GM10266 (cell line): ENCODE data around the gene CDK18.

ENCODE experiments used
- DNase-seq: peaks from one replicate; pipeline ENCODE4 v3.0.0; 2012; ENCODE audit errors: extremely low spot score
- TF ChIP-seq, protein P1 (sequence below): IDR thresholded peaks from 2 replicates; pipeline ENCODE4 v1.5.1; 2012; ENCODE audit warnings: mild to moderate bottlenecking, low read depth; ENCODE audit not compliant: control insufficient read depth, insufficient read depth; ENCODE audit errors: missing control alignments

The CDK18 gene

DNA sequence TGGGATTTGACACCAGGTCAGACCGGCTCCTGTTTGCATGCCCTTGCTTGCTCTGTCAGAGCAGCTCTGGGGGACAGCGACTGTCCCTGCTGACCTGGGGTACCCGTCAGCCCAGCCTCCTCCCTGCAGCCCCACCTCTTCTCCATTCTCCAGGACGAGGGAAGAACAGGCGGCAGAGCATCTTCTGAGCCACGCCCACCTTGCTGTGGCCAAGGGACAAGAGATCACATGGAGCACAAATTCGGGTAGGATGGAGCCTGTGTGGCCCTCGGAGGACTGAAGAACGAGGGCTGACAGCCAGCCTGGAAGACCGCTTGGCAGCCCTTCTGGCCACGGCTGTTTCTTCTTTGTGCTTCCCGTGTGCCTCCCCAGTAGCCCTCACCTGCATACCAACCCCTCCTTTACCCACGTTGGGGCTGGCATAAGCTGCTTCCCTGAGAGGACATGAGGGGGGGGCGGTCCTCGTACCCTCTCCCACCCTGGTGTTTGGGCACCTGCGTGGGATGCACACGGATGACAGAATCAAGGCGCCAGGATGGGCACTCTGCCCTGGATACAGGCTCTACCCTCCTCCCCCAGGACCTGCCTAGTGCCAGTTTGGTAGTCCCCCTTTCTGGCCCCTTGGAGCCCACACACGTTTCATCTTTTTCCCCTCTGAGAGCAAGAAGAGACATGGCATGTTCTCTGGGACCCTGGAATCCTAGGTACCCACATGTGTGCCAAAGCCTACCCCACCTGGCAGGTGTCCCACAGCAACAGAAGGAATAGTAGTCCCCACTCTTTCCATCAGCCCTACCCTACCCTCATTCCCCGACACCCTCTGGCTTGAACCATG, 26.9 kb downstream of the CDK18 start:
- no peak for DNase-seq
- TF ChIP-seq, protein P1, sequence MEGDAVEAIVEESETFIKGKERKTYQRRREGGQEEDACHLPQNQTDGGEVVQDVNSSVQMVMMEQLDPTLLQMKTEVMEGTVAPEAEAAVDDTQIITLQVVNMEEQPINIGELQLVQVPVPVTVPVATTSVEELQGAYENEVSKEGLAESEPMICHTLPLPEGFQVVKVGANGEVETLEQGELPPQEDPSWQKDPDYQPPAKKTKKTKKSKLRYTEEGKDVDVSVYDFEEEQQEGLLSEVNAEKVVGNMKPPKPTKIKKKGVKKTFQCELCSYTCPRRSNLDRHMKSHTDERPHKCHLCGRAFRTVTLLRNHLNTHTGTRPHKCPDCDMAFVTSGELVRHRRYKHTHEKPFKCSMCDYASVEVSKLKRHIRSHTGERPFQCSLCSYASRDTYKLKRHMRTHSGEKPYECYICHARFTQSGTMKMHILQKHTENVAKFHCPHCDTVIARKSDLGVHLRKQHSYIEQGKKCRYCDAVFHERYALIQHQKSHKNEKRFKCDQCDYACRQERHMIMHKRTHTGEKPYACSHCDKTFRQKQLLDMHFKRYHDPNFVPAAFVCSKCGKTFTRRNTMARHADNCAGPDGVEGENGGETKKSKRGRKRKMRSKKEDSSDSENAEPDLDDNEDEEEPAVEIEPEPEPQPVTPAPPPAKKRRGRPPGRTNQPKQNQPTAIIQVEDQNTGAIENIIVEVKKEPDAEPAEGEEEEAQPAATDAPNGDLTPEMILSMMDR = no peak

DNA sequence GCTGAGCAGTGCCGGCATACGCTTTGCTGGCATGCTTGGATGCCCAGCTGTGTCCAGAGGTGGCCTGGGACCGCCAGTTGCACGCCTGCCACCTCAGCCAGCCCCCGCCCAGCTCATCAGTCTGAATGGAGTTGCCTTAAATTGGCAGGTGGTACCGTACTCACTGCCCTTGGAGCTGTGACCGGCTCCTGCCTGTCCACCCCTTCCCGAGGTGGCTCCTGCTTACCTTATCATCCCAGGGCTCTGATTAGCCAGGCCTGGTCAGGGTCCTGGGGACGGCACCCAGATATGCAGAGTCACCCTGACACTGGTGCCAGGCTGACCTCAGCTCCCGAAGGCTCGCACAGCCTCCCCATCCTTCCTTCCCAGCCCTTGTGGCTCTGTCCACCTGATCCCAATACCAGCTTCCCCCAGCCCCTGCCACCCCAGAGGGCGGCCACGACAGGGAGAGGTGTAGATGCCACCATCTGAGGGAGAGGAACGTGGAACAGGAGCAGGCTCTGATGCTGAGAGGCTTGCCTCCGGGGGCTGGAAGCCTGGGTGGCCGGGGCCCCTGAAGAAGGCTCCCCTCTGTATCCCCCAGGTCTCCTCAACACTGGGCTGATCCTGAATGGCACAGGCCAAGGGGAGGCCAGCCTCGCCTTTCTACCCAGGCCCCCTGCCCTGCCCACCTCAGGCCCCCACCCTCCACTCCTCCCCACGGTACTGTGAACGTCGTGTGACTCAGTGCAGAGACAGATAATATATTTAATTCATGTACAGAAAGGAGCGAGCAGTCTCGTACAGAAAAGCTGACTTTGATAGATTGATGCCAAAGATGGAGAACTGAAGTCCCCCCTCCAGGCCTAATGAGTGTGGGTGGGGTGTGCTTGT, 27.8 kb downstream of the CDK18 start:
- DNase-seq = no peak
- TF ChIP-seq, protein P1 = no peak

DNA sequence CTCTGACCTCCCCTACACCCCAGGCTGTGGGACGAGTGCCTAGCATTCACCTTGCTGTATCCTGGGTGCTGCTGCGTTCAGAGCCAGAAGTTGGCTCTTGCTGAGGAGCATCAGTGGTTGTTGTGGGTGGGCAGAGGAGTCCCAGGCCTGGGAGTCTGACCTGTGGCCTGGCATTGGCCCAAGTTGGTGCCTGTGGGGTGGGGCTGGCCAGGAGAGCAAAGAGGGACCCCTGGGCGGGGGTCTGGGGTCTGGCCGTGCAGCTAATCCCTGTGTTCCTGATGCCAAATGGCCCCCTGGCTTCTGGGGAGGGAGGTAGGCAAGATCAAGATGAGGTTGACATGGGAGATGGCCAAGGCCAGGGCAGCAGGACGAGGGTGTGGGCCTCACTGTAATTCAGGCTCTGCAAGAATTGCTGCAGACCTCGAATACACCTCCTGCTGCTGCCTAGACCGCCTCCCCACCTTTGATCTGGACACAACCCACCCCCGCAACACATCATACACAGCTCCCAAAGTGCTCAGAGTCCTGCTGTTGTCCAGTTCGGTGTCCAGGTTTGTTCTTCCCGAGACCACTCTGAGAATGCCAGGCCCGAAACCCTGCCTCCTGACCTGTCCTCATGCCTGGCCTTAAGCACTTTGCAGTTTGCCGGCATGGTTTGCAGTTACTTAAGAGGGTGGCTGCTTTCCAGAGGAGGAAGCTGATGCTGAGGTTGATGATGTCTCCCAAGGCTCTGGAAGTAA, 28.7 kb downstream of the CDK18 start:
- DNase-seq = no peak
- TF ChIP-seq, protein P1 = no peak

DNA sequence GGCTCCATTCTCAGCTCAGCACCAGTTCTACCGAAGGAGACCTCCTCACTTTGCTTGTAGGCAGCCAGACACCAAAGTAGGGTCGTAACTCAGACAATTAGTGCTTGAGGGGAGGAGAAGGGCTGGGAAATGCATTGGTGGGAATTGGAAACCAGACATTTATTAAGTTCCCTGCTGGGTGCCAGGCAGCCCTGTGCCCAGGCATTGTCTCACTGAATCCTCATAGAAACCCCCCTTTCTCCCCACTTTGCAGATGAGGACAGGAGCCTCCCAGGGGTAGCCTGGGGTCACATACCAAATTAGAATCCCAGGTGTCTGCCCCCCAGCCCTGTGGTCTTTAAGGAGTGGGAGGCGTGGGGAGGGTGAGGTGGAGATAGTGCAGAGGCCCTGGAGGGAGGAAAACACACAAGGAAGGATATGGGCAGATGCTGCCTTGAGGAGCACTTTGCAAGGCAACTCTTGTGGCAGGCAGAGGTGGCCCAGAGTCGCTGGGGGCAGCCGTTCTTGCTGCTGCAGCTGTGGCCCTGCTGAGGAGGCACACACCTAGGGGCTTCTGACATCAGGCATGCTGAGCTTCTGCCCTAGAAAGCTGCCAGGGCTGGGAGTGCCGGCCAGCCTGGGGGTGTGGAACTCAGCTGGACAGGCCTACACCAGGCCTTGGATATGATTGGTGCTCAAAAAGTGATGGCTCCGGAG, 29.4 kb downstream of the CDK18 start:
- TF ChIP-seq, protein P1 = no peak
- DNase-seq = no peak

DNA sequence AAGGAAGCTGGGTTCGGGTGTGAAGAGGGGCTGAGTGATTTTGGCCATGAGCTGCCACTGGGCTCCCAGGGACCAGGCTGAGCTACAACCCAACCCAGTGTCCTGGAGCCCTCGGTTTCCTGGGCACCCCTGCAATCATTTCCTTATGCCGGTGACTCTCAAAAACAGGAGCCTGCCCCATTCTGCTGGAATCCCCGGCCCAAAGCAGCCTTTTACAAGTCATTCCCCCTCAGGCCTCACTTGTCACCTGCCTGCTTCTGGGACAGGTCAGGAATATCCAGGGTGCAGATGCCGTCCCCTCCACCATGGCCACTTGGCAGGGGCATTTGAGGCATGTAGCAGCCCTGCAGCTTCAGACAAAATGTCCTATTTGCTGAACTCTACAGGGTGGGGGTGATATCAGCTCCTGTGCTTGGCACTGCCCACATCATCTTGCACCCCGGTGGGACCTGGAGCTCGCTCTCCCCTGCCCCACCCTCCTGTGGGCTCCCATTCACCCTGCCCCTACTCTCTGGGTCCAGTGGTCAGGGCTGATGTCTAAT, 30.0 kb downstream of the CDK18 start:
- TF ChIP-seq, protein P1 = no peak
- no peak for DNase-seq

DNA sequence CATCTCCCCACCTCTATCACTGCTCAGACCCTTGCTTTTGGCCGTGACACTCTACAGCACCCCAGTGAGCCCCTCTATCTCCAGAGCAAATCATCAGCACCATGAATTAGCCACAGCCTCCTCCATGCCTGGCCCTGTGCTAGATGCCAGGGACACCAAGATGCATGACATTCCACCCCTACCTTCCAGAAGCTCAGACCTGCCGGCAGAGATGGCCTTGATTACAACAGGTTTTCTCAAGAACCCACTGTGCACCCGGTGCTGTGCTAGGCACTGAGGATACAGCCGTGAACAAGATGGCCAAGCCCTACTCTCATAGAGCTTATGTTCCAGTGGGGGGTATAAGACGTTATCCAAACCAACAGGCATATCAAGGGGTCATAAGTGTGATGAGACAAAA, 30.6 kb downstream of the CDK18 start:
- no peak for DNase-seq
- TF ChIP-seq, protein P1 = no peak
